Measurements from ENCODE around the gene PHLDB2.
A peak's percentile ranks its signal among the peaks of the same experiment; 100 is the strongest.

GRCh38 chr3:111851511-111851954 lies 7.5 kb upstream of the PHLDB2 start:
- no peak for TF ChIP-seq REST (IDR thresholded peaks at IDR 0.05; ENCODE audit: low read depth)
- no peak for TF ChIP-seq CTCF (IDR thresholded peaks at IDR 0.05 in 2 of 3, conservative IDR thresholded peaks at IDR 0.05 in 1 of 3; ENCODE audit: borderline replicate concordance in 1 of 3, insufficient read depth in 1 of 3, low read depth in 2 of 3, low read length in 2 of 3)
- TF ChIP-seq CEBPB (IDR thresholded peaks at IDR 0.05; ENCODE audit: low read depth) = peak; percentile 70
- no peak; the same call in 1 of the 2 replicates for TF ChIP-seq ELF1 (IDR thresholded peaks at IDR 0.05; ENCODE audit: borderline replicate concordance, low read depth)
- peak; percentile 33; the same call in 1 of the 2 replicates for TF ChIP-seq POLR2AphosphoS5 (IDR thresholded peaks at IDR 0.05; ENCODE audit: low read depth, low read length)
- no peak for TF ChIP-seq POLR2A (IDR thresholded peaks at IDR 0.05; ENCODE audit: borderline replicate concordance, extremely low read depth, insufficient read depth, insufficient read length)
- no peak for TF ChIP-seq EZH2 (IDR thresholded peaks at IDR 0.05)
- TF ChIP-seq RAD21 (IDR thresholded peaks at IDR 0.05; ENCODE audit: low read depth) = no peak
- TF ChIP-seq MAX (IDR thresholded peaks at IDR 0.05) = no peak
